Activated CD4-positive, alpha-beta T cell treated with anti-CD3 and anti-CD28 coated beads, Interleukin-10, Interleukin-2, amounts not matched to agents 100 ng/mL and 50 ng/mL, durations not matched to agents 16 hours and 8 hours (primary cell): ENCODE data around the gene COQ8B.

ENCODE experiments used
- DNase-seq: peaks from one replicate; pipeline ENCODE4 v3.0.0-alpha.2; 2020

Gene COQ8B

DNA sequence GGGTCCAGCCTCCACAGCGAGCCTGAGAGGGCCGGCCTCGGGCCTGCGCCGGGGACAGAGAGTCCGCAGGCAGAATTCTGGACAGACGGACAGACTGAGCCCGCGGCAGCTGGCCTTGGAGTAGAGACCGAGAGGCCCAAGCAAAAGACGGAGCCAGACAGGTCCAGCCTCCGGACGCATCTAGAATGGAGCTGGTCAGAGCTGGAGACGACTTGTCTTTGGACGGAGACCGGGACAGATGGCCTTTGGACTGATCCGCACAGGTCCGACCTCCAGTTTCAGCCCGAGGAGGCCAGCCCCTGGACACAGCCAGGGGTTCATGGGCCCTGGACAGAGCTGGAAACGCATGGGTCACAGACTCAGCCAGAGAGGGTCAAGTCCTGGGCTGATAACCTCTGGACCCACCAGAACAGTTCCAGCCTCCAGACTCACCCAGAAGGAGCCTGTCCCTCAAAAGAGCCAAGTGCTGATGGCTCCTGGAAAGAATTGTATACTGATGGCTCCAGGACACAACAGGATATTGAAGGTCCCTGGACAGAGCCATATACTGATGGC lies 716 bp upstream of the COQ8B start:
- DNase-seq: no peak

DNA sequence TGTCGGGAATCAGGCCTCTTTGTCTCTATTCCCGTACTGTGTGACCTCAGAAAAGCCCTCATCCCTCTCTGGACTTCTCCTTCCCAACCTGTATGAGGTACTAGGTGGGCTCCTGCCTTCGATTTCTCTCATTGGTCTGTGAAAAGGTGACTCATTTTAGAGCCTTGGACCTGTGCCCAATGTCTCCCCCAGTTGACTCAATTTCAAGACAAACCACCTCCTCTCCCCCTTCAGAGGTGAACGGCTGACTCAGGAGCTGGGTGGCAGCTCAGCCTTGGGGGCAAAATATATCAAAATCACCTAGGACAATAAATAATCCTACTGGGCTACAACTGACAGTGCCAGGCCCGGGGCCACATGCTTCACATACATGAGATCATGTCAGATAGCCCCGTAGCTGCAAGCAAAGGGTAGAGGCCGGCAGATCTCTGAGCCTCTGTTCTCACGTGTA lies 630 bp downstream of the COQ8B start:
- DNase-seq: peak; percentile 78

DNA sequence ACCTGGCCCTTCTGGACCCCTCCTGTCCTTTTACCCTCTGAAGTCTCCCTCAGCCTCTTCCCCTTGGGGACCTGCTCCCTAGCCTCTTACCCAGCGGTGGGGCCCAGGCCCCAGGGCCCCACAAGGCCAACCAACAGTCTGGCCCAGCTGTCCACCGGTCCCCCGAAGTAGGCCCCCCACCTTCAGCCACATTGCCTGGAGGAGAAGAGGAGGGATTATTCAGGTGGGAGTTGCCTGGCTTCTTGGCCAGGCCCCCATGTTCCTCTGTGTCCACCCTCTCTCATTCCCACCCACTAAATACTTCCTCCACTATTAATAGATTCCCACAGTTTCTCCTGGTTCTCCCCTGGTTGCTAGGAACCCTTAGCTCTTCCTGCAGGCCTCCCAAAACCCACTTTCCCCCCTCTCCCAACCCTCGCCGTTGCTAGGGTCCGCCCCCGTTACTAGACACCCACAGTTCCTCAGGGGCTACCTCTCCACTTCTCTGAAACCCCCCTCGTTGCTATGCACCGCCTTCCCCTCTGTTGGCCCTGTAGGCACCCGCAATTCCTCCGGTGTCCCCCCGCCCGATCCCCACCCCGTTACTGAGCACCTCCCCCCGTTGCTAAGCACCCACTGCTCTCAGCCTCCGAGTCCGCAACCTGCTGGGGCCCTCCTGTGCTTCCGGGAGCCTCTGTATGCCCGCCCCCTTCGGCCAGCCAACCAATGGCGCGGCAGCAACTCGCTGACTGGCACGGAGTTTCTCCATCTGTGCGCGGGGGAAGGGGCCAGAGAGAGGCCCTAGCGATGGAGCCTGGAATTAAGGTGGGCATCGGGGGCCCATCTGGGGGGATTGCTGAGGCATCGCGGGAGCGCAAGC lies 2.0 kb downstream of the COQ8B start:
- peak; percentile 96 for DNase-seq

DNA sequence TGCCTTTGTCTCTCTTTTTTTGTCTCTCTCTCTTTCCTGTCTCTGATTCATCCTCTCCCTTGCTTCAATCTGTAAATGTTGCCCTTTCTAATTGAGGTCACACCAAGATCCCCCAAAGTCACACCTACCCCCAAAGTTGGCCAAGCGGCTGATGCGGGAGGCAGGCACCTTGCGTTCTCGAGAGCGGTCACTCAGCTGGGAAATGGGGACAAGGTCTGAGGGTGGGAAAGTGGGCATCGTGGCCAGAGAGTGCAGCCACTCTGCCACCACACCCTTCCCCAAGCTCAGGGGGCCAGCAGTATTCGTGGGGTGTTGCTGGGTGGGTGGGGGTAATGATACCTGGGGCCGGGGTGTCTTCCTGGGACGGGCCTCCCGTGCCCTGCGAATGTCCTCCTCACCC lies 2.7 kb downstream of the COQ8B start:
- DNase-seq: no peak

DNA sequence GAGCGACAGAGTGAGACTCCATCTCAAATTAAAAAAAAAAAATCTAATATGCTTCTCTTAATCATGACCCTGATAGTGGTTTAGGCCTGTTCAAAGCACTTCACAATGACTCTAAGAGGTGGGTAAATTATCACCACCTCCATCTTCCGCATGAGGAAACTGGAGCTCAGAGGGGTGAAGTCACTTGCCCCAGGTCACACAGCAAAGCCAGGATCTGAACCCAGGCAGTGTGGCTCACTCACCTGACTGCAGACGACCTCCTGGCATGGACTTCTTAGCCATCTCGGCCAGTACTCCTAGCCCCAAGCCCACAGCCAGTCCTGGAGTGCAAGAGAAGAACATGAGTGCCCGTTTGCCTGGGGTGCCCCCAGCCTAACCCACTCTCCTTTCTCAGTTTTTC lies 6.9 kb downstream of the COQ8B start:
- DNase-seq: no peak

DNA sequence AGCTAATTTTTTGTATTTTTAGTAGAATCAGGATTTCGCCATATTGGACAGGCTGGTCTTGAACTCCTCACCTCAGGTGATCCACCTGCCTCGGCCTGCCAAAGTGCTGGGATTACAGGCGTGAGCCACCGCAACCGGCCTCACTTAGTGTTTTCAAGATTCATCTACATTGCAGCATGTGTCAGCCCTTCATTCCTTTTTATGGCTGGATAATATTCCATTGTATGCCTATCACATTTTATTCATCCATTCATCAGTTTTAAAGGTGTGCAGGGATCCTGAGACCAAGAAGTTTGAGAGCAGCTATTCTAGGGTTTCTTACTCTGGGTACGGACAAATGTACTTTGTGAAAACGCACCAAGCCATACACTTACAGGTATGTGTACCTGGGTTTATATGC lies 9.1 kb downstream of the COQ8B start:
- no peak for DNase-seq

DNA sequence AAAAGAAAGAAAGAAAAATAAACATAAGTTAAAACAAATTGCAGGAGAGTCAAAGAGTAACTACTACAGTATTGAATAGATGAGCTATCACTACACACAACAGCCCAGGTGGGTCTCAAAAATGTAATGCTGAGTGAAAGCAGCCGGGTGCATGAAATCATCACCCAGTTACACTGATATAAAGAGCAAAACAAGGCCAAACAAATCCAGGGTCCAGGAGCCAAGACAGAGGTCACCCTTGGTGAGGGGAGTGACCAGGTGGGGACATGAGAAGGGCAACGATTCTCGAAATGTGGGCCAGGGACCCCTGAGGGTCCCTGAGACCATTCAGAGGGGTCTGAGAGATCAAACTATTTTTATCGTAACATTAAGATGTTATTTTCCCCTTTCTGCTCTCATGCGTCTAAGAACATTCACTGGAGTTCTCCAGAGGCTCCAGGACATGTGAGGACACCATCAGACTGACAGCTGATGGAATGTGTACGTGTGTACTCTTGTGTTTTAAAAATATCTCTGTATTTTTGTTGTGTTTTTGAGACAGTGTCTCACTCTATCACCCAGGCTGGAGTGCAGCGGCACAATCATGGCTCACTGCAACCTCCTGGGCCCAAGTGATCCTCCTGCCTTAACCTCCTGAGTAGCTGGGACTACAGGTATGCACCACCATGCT lies 10.6 kb downstream of the COQ8B start:
- DNase-seq: no peak

DNA sequence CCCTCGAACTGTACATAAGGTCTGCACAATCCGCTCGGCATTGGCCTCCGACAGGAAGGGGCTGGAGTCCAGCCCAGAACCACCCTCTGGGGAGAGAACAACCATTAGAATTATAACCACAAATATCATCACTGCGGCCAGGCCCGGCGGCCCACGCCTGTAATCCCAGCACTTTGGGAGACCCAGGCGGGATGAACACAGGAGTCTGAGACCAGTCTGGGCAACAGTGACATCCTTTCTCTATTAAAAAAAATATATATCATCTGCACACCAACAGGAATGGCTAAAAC lies 11.4 kb downstream of the COQ8B start:
- no peak for DNase-seq

DNA sequence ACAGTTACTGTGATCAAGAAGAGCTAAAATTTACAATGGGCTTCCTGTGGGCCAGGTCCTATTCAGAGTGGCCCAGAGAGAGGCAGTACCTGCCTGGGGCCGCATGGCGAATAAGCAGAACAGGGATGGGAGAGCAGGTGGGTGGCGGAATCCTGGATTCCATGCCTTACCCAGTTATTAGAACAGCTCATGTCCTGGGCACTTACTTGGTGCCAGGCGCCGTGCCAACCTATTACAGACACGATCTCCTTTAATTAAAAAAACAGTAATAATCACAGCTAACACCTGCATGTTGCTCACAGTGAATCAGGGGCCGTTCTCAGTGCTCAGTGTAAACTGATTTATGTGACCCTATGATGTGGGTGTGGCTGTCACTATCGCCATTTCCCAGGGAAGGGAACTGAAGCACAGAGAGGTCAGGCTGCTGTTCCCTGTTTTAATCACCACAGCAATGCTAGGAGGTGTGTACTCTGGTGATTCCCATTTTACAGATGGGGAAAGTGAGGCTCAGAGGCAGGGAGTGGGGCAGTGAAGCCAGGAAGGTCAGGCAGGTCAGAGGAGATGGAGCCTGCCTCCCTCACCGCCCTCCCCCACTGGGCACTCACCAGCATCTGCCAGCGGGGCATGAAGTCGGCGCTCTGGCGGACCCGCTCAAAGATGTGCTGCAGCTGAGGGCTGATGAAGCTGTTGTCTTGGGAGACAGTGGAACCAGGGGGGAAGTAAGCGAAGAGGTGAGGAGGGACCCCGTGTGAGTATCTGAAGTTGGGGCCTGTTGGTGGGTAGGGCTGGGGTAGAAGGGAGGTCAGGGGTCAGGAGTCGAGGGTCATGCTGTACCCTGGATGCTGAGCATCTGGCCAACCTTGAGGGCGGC lies 12.0 kb downstream of the COQ8B start:
- DNase-seq: no peak

DNA sequence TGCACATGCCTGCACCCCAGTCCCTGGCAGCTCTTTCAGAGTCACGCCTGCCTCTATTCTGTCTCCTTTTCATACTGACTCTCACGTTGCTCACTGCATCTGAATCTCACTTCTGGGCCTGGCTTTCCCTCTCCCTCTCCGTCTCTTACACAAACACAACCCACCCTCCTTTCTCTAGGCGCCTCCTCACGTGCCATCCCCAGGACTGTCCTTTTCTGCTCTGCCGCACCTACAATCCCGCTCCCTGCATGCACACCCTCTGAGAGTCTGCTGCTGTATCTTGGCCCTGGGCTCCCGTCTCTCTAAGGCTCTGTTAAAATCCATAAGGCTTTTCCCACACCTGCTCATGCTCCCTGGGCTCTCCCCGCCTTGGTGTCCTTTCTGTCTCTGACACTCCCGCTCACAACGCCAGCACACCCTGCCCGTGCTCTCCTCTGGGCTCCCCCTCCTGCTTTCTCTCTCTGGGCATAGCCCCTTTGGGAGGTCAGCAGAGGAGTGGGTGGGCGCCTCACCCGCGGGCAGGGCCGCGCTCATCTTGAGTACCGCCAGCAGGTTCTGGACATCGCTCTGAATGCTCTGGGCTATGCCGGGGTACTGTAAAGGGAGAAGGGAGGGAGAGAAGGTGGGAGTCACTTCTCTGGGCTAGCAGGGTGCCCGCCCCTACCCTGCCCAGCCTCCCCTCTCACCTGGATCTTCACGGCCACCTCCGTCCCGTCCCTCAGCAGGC lies 13.5 kb downstream of the COQ8B start:
- DNase-seq: no peak

DNA sequence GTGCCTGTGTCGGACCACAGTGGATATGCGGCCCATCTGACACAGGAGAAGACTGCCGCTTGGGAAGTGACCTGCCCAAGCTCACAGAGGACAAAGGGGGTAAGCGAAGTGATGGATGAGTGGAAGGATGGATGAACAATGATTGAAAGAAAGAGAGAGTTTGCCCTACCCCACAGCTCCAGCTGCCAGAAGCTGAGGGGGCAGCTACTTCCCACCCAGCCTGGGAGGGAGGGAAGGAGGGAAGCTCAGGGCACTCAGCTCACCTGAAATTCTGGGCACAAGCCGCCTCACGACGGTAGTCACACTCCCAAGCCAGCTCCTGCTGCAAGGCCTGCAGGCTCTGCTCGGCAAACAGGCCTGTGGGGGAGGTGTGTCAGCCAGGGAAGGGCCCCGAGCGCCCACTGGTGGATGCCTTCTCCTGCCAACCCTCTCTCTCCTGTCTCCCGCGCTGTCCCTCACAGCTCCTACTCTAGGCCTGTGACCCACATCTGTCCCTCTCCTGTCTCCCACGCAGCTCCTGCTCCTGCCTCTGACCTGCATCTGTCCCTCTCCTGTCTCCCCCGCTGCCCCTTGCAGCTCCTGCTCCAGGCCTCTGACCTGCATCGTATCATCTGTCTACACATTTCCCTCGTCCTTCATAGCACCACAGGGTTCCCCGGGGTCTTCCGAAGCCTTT lies 14.2 kb downstream of the COQ8B start:
- no peak for DNase-seq

DNA sequence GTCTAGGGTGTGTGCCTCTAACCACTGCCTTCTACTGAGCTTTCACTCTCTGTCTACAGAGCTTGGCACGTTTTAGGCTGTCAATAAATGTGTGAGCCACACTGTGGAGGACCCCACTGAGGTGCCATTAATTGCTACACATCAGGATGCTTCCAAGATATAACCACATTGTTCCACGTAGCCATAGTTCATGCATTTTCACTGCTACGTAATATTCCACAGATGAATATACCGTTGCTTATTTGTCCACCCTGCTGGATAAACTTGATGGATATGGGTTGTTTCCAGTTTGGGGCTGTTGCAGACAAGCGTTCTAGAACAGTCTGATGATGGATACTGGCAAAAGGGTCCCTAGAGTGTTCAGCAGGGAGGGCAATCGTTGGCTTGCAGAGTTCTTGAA lies 14.9 kb downstream of the COQ8B start:
- DNase-seq: no peak

DNA sequence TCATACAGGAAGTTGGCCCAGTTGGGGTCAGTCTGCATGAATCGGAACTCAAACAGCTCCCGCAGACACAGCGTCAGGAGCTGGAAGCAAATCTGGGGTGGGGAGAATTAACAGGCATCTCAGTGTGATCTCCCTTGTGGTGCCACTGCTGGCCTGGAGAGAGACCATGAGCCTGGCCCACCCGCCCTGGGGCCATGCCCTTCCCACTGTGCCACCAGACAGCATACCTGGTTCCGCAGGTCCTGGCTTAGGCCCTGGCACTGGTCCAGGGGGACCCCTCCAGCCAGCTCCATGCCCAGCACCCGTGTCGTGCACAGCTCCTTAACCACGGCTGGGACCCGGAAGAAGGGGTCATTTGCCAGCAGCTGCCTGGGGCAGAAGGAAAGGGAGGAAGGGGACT lies 16.6 kb downstream of the COQ8B start:
- DNase-seq: no peak

DNA sequence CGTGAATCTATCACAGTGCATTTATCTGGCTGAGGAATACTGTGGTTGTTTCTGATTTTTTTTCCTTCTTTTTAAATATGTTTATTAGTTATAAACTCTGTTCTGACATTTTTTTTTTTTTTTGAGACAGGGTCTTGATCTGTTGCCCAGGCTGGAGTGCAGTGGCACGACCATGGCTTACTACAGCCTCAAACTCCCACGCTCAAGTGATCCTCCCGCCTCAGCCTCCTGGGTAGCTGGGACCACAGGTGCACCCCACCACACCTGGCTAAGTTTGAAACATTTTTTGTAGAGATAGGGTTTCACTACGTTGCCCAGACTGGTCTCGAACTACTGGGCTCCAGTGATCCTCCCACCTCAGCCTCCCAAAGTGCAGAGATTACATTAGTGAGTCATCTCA lies 19.7 kb downstream of the COQ8B start:
- DNase-seq: no peak

DNA sequence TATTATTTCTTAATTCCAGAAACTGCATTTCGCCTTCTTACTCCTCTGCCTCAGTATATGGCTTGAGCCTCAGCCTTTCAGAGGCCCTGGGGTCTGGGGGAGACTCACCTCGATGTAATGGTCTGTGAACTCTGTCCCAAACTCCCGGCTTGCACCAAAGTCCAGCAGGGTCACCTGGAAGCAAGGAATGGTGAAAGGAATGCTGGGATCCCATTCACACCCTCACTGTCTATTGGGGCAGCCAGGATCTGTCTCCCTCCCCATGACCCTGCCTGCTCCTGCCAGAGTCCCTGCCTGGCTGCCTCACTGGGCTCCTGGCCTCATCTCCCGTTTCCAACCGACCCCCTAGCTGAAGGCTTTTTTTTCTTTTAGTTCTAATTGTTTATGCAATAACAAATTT lies 20.8 kb downstream of the COQ8B start:
- DNase-seq: no peak

DNA sequence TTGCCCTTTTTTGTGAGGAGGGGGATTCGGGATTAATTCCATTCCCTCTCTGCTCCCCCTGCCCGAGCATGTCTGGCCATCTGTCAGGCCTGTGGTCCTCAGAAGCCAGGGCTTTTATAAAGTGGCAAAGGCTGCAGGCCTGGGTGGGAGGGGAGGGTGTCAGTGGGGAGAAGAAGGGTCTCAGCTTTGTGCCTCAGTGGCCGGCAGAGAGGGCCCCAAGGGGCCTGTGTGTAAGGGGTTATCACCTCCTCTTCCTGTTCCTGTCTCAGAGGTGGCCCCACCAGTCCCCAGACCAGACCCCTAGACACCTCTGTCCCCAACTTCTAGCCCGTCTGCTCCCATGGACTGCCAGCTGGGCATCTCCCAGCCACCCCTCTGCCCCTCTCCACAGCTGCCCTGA lies 22.8 kb downstream of the COQ8B start:
- no peak for DNase-seq

DNA sequence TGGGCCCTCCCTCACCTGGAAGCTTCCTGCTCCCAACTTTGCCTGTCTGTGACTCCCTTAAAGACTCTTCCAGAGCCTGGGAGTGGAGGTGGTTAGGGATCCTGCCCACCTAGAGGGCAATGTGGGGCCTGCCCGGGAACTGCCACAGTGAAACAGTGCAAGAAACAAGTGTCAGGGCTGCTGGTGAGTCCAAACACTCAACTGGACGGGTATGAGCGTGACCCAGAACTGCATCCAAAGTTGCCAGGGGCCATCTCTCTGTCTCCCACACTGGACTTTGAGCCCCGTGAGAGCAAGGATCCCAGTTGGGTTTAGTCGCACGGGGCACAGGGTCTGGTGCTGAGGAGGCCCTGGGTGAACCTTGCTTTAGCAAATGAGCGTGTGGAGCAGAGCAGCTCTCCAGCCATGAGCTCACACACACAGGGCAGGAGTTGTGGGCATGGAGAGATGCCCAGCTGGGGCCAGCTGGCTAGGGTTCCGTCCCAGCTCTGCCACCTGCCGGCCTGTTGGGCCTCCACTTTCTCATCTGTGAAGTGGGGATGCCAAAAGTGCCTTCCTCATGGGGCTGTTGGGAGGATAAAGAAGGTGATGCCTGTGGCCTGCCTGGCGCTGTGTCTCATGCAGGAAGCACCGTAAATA lies 23.4 kb downstream of the COQ8B start:
- DNase-seq: no peak

DNA sequence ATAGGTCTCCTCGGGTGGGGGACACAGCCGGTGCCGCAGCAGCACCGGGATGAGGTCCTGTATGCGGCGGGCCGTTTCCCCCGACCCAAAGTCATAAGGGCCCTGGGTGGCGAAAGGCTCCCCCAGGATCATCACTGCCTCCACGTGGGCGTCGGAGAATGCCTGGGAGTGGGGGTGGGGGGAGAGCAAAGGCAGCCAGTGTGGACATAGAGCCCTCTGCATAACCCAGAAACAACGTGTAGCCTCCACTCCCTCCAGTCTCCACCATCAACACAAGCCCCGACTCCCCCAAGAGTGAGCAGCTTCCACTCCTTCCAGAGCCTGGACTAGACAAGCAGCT lies 24.5 kb downstream of the COQ8B start:
- DNase-seq: no peak

DNA sequence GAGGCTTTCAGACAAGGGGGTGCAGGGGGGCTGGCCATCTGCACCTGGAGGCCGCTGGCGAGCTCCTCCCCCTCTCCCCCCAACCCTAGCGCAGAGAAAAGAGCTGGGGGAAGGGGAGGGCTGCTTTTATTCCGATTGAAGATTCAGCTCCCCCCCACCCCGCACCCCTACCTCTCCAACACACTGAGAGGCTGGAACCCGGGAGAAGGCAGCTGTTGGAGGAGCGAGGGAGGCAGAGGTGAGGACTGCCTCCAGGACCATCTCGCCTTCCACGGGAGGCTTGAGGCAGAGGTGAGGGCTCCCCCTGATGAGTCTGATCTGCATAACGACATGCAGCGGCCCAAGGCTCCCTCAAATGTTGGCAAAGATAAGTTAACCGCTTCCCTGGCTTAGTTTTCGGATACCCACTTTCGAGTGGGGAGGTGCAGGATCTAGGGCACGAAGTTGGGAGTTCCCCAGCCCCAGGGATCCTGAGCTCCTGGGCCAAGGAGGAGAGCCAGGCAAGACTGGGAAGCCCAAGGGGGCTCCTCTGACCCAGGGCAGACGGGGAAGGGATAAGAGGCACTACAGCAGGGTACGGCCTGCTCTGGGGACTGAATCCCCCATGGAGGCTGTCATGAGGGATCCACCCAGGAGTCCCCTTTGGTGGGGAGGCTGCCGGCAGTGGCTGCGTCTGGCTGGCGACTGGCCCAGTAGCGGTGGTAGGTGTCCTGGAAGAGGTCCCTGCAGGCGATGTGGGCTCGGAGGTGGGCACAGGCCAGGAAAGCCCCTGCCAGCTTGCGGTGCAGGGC lies 25.1 kb downstream of the COQ8B start:
- DNase-seq: no peak

DNA sequence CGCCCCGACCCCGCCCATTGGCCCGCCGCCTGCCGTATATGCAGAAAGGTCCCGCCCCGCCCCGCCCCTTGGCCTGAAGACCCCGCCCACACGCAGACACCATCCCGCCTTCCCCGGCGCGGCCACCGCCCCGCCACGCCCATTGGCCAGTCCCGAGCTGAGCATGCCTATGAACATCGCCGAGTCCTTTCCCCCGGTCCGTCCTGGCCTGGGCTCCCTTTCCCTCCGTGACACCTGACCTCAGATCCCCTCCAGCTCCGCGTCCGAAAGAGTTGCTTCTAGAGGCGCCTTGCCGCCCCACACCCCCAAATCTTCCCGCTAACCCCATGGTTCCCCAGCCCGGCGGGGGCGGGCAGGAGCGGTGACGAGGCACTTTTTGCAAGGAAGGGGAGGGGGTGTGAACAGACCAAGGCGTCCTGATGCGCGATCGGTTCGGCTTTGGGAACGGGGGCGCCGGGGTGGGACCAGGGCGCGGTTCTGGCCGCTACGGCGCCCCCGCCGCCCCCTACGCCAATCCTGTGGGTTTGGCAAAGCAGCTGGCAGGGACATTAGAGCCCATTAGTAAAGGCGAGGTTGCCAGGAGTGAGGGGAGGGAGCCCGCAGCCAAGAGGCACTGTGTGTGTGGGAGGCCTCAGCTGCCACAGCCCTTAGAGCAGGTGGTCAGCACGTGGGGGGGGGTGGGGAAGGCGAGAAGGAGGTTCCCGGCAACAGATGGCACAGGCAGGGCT lies 25.8 kb downstream of the COQ8B start:
- DNase-seq: peak; percentile 95
